ENCODE measurements around the gene ARL14EPL. TPM values are rescaled to one million over a fixed set of nuclear protein-coding genes. Genes with fewer than 3 reads are reported as not detected.
A peak's percentile ranks its signal among the peaks of the same experiment; 100 is the strongest.

ARL14EPL gene
- not detected for polyA plus RNA-seq
- long read RNA-seq, donor 1, partial matches to known transcripts = 614 of 614 reads
- long read RNA-seq, donor 1, other reads (novel, unspliced or antisense) = 0 of 614 reads
- long read RNA-seq, donor 2 = 0 reads
- long read RNA-seq, donor 3 = 0 reads
- long read RNA-seq, donor 4 = 0 reads
- long read RNA-seq, donor 5 = 0 reads
- long read RNA-seq, donor 6 = 0 reads
- long read RNA-seq, donor 7 = 0 reads
- long read RNA-seq, donor 8 = 0 reads
- long read RNA-seq, donor 9 = 0 reads
- long read RNA-seq, donor 10 = 0 reads
- long read RNA-seq, donor 11 = 0 reads

GRCh38 chr5:116032094-116032517, at the start of gene ARL14EPL:
TSS of gene ARL14EPL (plus strand) at chr5:116032472. CDS start at chr5:116051466, 18,994 bp downstream.
- Histone ChIP-seq H3K36me3 (ENCODE audit: control insufficient read depth, insufficient read depth, low read length) (no peaks in the 10 kb centered on the region), H3K27me3 (ENCODE audit: control insufficient read depth, insufficient read depth, low read length) (peaks cover 10% of the 10 kb centered on the region), H3K4me3 (ENCODE audit: low read length) (no peak within 1 kb of the TSS), H3K27ac (ENCODE audit: low read length) (no peak within 1 kb of the TSS), H3K9me3 (ENCODE audit: control insufficient read depth, low read depth, low read length) (no peaks in the 10 kb centered on the region), H3K4me1 (ENCODE audit: control insufficient read depth, insufficient read depth, low read length) (no peaks in the 10 kb centered on the region)
- WGBS (ENCODE audit: insufficient coverage, low lambda C conversion rate) = 63% methylated on average over 4 of the region's 9 CpGs
- DNase-seq = peak; percentile 64 to 69

- H3K36me3 ChIP-seq (ENCODE audit: control insufficient read depth, insufficient read depth, low read length) = no peaks in the 10 kb centered on the region
- WGBS (ENCODE audit: insufficient coverage, low lambda C conversion rate) = no CpG with 5 or more reads among the region's 1 CpG
- H3K4me1 ChIP-seq (ENCODE audit: control insufficient read depth, insufficient read depth, low read length) = no peaks in the 10 kb centered on the region
- no peak overlapping the region for H3K4me3 ChIP-seq (ENCODE audit: low read length)
- H3K27me3 ChIP-seq (ENCODE audit: control insufficient read depth, insufficient read depth, low read length) = peaks cover 8% of the 10 kb centered on the region
- H3K9me3 ChIP-seq (ENCODE audit: control insufficient read depth, low read depth, low read length) = no peaks in the 10 kb centered on the region
- no peak overlapping the region for H3K27ac ChIP-seq (ENCODE audit: low read length)
- no peak for DNase-seq
Measured at GRCh38 chr5:115983519-115983918, 48.8 kb upstream of the ARL14EPL start.

- no peak overlapping the region for H3K4me3 ChIP-seq (ENCODE audit: low read length)
- H3K9me3 ChIP-seq (ENCODE audit: control insufficient read depth, low read depth, low read length) = no peaks in the 10 kb centered on the region
- H3K36me3 ChIP-seq (ENCODE audit: control insufficient read depth, insufficient read depth, low read length) = no peaks in the 10 kb centered on the region
- no peak overlapping the region for H3K27ac ChIP-seq (ENCODE audit: low read length)
- peaks cover 2% of the 10 kb centered on the region for H3K27me3 ChIP-seq (ENCODE audit: control insufficient read depth, insufficient read depth, low read length)
- WGBS (ENCODE audit: insufficient coverage, low lambda C conversion rate) = 95% methylated on average over 4 of the region's 10 CpGs
- H3K4me1 ChIP-seq (ENCODE audit: control insufficient read depth, insufficient read depth, low read length) = no peaks in the 10 kb centered on the region
- DNase-seq = no peak
Measured at GRCh38 chr5:115985802-115986757, 46.2 kb upstream of the ARL14EPL start.

GRCh38 chr5:115988002-115988401, 44.3 kb upstream of the ARL14EPL start:
- H3K4me1 ChIP-seq (ENCODE audit: control insufficient read depth, insufficient read depth, low read length) = no peaks in the 10 kb centered on the region
- no peaks in the 10 kb centered on the region for H3K9me3 ChIP-seq (ENCODE audit: control insufficient read depth, low read depth, low read length)
- H3K27me3 ChIP-seq (ENCODE audit: control insufficient read depth, insufficient read depth, low read length) = peaks cover 2% of the 10 kb centered on the region
- 100% methylated on average over 1 of the region's 2 CpGs for WGBS (ENCODE audit: insufficient coverage, low lambda C conversion rate)
- no peak overlapping the region for H3K4me3 ChIP-seq (ENCODE audit: low read length)
- no peak overlapping the region for H3K27ac ChIP-seq (ENCODE audit: low read length)
- DNase-seq = no peak
- H3K36me3 ChIP-seq (ENCODE audit: control insufficient read depth, insufficient read depth, low read length) = no peaks in the 10 kb centered on the region

- Histone ChIP-seq H3K4me1 (ENCODE audit: control insufficient read depth, insufficient read depth, low read length) (no peaks in the 10 kb centered on the region), H3K4me3 (ENCODE audit: low read length) (no peak overlapping the region), H3K27ac (ENCODE audit: low read length) (no peak overlapping the region), H3K36me3 (ENCODE audit: control insufficient read depth, insufficient read depth, low read length) (no peaks in the 10 kb centered on the region), H3K27me3 (ENCODE audit: control insufficient read depth, insufficient read depth, low read length) (no peaks in the 10 kb centered on the region), H3K9me3 (ENCODE audit: control insufficient read depth, low read depth, low read length) (no peaks in the 10 kb centered on the region)
- 60% methylated on average over 3 of the region's 5 CpGs for WGBS (ENCODE audit: insufficient coverage, low lambda C conversion rate)
- no peak for DNase-seq
Measured at GRCh38 chr5:115992848-115993350, 39.4 kb upstream of the ARL14EPL start.

- Histone ChIP-seq H3K9me3 (ENCODE audit: control insufficient read depth, low read depth, low read length) (no peaks in the 10 kb centered on the region), H3K4me1 (ENCODE audit: control insufficient read depth, insufficient read depth, low read length) (no peaks in the 10 kb centered on the region), H3K27ac (ENCODE audit: low read length) (no peak overlapping the region), H3K4me3 (ENCODE audit: low read length) (no peak overlapping the region), H3K27me3 (ENCODE audit: control insufficient read depth, insufficient read depth, low read length) (no peaks in the 10 kb centered on the region), H3K36me3 (ENCODE audit: control insufficient read depth, insufficient read depth, low read length) (no peaks in the 10 kb centered on the region)
- DNase-seq = no peak
- WGBS (ENCODE audit: insufficient coverage, low lambda C conversion rate) = no CpG with 5 or more reads among the region's 6 CpGs
Measured at GRCh38 chr5:115995351-115995750, 36.9 kb upstream of the ARL14EPL start.

DNA sequence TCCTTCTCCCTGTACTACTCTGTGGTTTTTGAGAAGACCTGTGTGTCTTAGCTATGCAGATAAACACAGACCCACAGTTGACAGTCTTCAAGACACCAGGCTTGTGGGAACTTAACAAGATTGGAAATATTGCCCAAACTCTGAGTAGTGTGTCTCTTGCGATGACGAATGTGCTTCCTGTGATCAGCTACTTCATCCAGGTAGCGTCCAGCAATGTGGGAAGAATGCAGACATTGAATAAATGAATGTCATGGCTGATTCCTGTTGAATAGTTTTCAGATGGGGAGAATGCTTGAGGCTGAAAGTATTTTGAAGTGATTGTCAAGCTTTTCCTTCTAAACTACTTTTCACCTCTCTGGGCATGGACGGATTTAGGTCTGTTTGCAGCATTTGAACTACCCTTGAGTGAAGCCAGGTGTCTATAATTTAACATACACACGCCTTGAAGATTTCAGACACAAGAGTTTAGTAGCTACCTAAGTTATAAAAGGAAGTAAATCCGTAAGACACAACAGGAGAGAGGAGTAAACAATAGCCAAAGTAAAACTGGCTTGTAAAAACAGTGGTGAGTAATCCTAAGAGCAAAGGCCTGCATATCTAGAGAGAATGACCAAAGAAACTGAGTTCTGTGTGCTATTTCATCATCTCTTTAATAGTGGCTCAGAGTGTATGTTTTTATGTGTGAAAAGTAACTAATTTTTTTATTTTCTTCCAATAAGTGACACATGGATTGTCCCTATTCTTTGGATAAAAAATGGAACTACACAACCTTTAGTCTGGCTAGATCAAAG, 30.0 kb upstream of the ARL14EPL start:
- WGBS (ENCODE audit: insufficient coverage, low lambda C conversion rate) = 57% methylated on average over 2 of the region's 6 CpGs
- H3K4me1 ChIP-seq (ENCODE audit: control insufficient read depth, insufficient read depth, low read length) = no peaks in the 10 kb centered on the region
- H3K36me3 ChIP-seq (ENCODE audit: control insufficient read depth, insufficient read depth, low read length) = no peaks in the 10 kb centered on the region
- H3K9me3 ChIP-seq (ENCODE audit: control insufficient read depth, low read depth, low read length) = no peaks in the 10 kb centered on the region
- H3K27me3 ChIP-seq (ENCODE audit: control insufficient read depth, insufficient read depth, low read length) = no peaks in the 10 kb centered on the region
- H3K27ac ChIP-seq (ENCODE audit: low read length) = no peak overlapping the region
- no peak for DNase-seq
- H3K4me3 ChIP-seq (ENCODE audit: low read length) = no peak overlapping the region

GRCh38 chr5:116004248-116004647, 28.0 kb upstream of the ARL14EPL start:
- no peak for DNase-seq
- H3K4me3 ChIP-seq (ENCODE audit: low read length) = no peak overlapping the region
- no peaks in the 10 kb centered on the region for H3K4me1 ChIP-seq (ENCODE audit: control insufficient read depth, insufficient read depth, low read length)
- H3K9me3 ChIP-seq (ENCODE audit: control insufficient read depth, low read depth, low read length) = no peaks in the 10 kb centered on the region
- WGBS (ENCODE audit: insufficient coverage, low lambda C conversion rate) = no CpG with 5 or more reads among the region's 3 CpGs
- no peaks in the 10 kb centered on the region for H3K27me3 ChIP-seq (ENCODE audit: control insufficient read depth, insufficient read depth, low read length)
- no peak overlapping the region for H3K27ac ChIP-seq (ENCODE audit: low read length)
- no peaks in the 10 kb centered on the region for H3K36me3 ChIP-seq (ENCODE audit: control insufficient read depth, insufficient read depth, low read length)

- Histone ChIP-seq H3K27me3 (ENCODE audit: control insufficient read depth, insufficient read depth, low read length) (peaks cover 2% of the 10 kb centered on the region), H3K27ac (ENCODE audit: low read length) (no peak overlapping the region), H3K4me1 (ENCODE audit: control insufficient read depth, insufficient read depth, low read length) (no peaks in the 10 kb centered on the region), H3K4me3 (ENCODE audit: low read length) (no peak overlapping the region), H3K36me3 (ENCODE audit: control insufficient read depth, insufficient read depth, low read length) (no peaks in the 10 kb centered on the region), H3K9me3 (ENCODE audit: control insufficient read depth, low read depth, low read length) (no peaks in the 10 kb centered on the region)
- 83% methylated on average over 1 of the region's 3 CpGs for WGBS (ENCODE audit: insufficient coverage, low lambda C conversion rate)
- DNase-seq = no peak
Measured at GRCh38 chr5:116009806-116010205, 22.5 kb upstream of the ARL14EPL start.

DNA sequence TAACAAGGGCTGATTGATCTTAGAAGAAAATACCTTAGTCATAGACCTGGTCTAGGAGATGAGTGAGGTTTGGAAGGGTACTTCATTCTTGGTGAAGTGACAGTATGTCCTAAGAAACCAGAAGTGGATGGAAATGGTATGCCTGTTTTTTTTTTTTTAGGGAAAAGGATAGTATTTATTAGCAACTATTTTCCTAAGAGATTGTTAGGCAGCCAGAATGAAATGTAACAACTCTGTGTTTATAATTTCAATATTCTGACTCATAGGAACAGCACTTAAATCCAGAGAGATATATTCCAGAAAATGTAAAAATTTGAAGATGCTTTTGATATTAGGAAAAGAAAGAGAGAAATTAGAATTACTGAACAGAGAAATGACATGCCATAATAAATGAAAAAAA, 21.2 kb upstream of the ARL14EPL start:
- Histone ChIP-seq H3K9me3 (ENCODE audit: control insufficient read depth, low read depth, low read length) (no peaks in the 10 kb centered on the region), H3K36me3 (ENCODE audit: control insufficient read depth, insufficient read depth, low read length) (no peaks in the 10 kb centered on the region), H3K27me3 (ENCODE audit: control insufficient read depth, insufficient read depth, low read length) (peaks cover 2% of the 10 kb centered on the region), H3K27ac (ENCODE audit: low read length) (no peak overlapping the region), H3K4me3 (ENCODE audit: low read length) (no peak overlapping the region), H3K4me1 (ENCODE audit: control insufficient read depth, insufficient read depth, low read length) (no peaks in the 10 kb centered on the region)
- DNase-seq = no peak

Data from large intestine (tissue), 12 donors.